ENCODE data around the gene MECP2.

DNA sequence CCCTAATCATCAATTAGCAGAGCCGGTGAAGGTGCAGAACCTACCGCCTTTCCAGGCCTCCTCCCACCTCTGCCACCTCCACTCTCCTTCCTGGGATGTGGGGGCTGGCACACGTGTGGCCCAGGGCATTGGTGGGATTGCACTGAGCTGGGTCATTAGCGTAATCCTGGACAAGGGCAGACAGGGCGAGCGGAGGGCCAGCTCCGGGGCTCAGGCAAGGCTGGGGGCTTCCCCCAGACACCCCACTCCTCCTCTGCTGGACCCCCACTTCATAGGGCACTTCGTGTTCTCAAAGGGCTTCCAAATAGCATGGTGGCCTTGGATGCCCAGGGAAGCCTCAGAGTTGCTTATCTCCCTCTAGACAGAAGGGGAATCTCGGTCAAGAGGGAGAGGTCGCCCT lies 43.2 kb upstream of the MECP2 start:
- TF ChIP-seq EZH2 (IDR thresholded peaks at IDR 0.05; ENCODE audit: borderline replicate concordance, insufficient read depth, low read depth, low read length, poor library complexity, severe bottlenecking) (no peak), CTCF (IDR thresholded peaks at IDR 0.05) (no peak)

All from B cell (primary cell).